HL-60 (cell line): ENCODE measurements around the gene CCDC93.

ENCODE experiments used
- CTCF ChIP-seq: IDR thresholded peaks from one replicate; pipeline ENCODE4 v1.5.1; 2011; ENCODE audit warnings: low read length, control low read depth, inconsistent platforms; ENCODE audit not compliant: insufficient read depth
- POLR2AphosphoS5 ChIP-seq: IDR thresholded peaks from 2 replicates; pipeline ENCODE4 v1.6.1; 2012; ENCODE audit warnings: low read depth
- TF ChIP-seq, protein P1 (sequence below): IDR thresholded peaks from 2 replicates; pipeline ENCODE4 v1.6.1; 2012; ENCODE audit warnings: low read depth; ENCODE audit not compliant: insufficient replicate concordance

DNA sequence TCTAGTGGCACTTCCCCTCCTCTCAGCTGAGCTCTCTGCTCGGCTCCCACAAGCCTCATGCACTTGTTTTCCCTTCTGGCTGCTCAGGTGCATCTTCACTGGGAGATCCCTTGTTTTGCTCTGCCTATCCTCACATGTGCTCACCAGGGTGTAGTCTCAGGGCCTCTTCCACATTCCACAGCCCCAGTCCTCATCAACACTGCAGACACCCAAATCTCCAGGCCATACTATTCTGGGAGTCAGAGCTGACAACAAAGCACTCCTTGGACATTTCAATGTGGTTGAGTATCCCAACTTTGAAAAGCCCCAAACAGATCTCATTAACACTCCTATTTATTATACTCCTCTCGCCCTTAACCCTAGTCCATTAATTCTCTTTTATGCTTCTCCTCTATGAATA is 71.3 kb downstream of the CCDC93 start:
- TF ChIP-seq, protein P1, sequence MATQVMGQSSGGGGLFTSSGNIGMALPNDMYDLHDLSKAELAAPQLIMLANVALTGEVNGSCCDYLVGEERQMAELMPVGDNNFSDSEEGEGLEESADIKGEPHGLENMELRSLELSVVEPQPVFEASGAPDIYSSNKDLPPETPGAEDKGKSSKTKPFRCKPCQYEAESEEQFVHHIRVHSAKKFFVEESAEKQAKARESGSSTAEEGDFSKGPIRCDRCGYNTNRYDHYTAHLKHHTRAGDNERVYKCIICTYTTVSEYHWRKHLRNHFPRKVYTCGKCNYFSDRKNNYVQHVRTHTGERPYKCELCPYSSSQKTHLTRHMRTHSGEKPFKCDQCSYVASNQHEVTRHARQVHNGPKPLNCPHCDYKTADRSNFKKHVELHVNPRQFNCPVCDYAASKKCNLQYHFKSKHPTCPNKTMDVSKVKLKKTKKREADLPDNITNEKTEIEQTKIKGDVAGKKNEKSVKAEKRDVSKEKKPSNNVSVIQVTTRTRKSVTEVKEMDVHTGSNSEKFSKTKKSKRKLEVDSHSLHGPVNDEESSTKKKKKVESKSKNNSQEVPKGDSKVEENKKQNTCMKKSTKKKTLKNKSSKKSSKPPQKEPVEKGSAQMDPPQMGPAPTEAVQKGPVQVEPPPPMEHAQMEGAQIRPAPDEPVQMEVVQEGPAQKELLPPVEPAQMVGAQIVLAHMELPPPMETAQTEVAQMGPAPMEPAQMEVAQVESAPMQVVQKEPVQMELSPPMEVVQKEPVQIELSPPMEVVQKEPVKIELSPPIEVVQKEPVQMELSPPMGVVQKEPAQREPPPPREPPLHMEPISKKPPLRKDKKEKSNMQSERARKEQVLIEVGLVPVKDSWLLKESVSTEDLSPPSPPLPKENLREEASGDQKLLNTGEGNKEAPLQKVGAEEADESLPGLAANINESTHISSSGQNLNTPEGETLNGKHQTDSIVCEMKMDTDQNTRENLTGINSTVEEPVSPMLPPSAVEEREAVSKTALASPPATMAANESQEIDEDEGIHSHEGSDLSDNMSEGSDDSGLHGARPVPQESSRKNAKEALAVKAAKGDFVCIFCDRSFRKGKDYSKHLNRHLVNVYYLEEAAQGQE, result no peak
- no peak for TF ChIP-seq CTCF
- TF ChIP-seq POLR2AphosphoS5, result no peak
